ENCODE data around the gene ZNF831. TPM values are rescaled to one million over a fixed set of nuclear protein-coding genes. Genes with fewer than 3 reads are reported as not detected.

The ZNF831 gene
- polyA plus RNA-seq, 4 donors, result under 0.01 to 0.40 (median 0.27) TPM

DNA sequence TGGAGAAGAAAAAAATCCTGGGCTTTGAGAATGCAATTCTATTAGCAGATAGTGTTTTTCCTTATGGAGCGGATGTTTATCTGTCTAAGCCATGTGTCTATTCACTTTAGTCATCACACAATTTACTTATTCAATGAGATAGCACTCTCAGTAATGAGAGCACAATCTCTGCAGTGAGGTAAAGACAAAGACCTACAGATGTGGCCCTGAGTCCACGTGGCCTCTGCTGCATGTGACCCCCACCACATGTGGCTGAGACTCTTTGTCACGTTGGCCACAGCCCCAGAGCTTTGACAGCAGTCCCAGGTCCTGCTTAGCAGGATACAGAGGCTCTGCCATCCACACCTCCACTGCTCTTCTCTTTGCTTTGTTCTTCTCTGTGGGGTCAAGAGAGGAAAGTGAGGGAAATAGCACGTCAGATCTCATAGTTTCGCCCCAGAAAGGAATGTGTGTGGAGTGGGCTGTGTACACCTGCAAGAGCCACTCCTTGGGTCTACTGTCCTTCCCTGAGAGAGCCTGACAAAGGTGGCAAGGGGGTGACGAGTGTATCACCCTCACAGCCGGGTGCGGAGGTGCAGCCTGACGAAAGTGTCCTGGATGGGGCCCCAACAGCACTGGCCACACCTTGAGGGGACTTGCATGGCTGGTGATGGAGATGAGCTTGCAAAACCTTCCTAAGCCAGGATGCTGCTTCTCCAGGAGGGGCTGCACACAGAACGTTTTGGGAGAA, 40.7 kb downstream of the ZNF831 start:
- Histone ChIP-seq H3K4me3 (ENCODE audit: low read depth in 1 of 3, low read length in 3 of 3) (no peak overlapping the region), H3K4me1 (ENCODE audit: control insufficient read depth in 3 of 3, insufficient read depth in 2 of 3, low read depth in 1 of 3, low read length in 2 of 3) (peaks cover 0 to 2% (median 0%) of the 10 kb centered on the region in 3 donors), H3K36me3 (ENCODE audit: control insufficient read depth in 3 of 3, insufficient read depth in 2 of 3, low read depth in 1 of 3, low read length in 3 of 3) (no peaks in the 10 kb centered on the region), H3K27me3 (ENCODE audit: control insufficient read depth in 3 of 3, insufficient read depth in 3 of 3, low read length in 3 of 3) (no peaks in the 10 kb centered on the region), H3K27ac (ENCODE audit: low read depth in 1 of 3, low read length in 2 of 3) (no peak overlapping the region), H3K9me3 (ENCODE audit: control insufficient read depth in 2 of 2, insufficient read depth in 1 of 2, low read depth in 1 of 2, low read length in 1 of 2) (no peaks in the 10 kb centered on the region)
- WGBS, 3 donors, result 61 to 68% (median 66%) methylated on average over 10 of the region's 10 CpGs
- FAIRE-seq (no peak), DNase-seq (no peak)

DNA sequence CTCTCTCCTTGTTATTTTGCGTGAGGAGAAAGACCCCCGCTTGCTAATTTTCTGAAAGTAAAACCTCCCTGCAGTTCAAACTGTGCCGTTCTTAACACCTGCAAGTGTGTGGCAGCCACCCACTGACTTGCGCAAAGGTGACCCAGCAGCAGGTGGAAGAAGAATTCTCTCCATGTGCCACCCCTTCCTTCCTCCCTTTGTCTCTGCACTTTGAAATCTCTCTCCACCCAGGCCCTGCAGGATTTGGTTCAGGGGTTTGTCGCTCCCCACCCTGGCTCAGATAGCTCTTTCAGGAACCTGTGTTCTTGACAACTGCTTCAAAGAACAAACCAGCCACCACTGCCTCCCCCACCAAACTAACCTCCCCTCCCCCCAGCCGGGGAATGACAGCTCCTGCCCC, 41.4 kb downstream of the ZNF831 start:
- no peak for DNase-seq
- 72 to 75% (median 74%) methylated on average over 6 of the region's 6 CpGs for WGBS, 3 donors

DNA sequence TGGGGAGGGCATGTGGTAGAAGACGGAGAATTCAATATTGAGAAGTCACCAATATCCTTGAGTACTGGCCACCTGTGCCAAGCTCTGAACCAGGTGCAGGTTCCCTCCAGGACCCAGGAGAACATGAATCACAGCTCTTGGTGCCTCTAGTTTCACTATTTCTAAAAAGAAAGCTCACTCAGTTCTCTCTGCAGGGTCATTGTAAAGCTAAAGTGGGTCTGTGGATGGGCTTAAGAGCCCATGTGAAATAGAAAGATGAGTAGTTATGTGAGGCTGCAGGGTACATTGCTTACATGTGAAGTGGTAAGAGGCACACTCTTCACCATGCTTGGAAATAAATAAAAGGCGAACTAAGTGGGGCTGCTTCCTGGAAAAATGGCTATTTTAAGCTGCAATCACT, 43.6 kb downstream of the ZNF831 start:
- FAIRE-seq, result no peak
- H3K9me3 ChIP-seq (ENCODE audit: control insufficient read depth in 2 of 2, insufficient read depth in 1 of 2, low read depth in 1 of 2, low read length in 1 of 2), result no peaks in the 10 kb centered on the region
- DNase-seq, result no peak
- WGBS, 3 donors, result 82 to 94% (median 92%) methylated on average over 2 of the region's 2 CpGs
- H3K4me3 ChIP-seq (ENCODE audit: low read depth in 1 of 3, low read length in 3 of 3), result no peak overlapping the region
- H3K27me3 ChIP-seq (ENCODE audit: control insufficient read depth in 3 of 3, insufficient read depth in 3 of 3, low read length in 3 of 3), result peaks cover 0 to 5% (median 0%) of the 10 kb centered on the region in 3 donors
- peaks cover 0 to 2% (median 0%) of the 10 kb centered on the region in 3 donors for H3K4me1 ChIP-seq (ENCODE audit: control insufficient read depth in 3 of 3, insufficient read depth in 2 of 3, low read depth in 1 of 3, low read length in 2 of 3)
- H3K36me3 ChIP-seq (ENCODE audit: control insufficient read depth in 3 of 3, insufficient read depth in 2 of 3, low read depth in 1 of 3, low read length in 3 of 3), result no peaks in the 10 kb centered on the region
- no peak overlapping the region for H3K27ac ChIP-seq (ENCODE audit: low read depth in 1 of 3, low read length in 2 of 3)

More for the DNA sequence above, 41.4 kb downstream of the ZNF831 start:
- H3K9me3 ChIP-seq (ENCODE audit: control insufficient read depth in 2 of 2, insufficient read depth in 1 of 2, low read depth in 1 of 2, low read length in 1 of 2), result no peaks in the 10 kb centered on the region
- no peak overlapping the region for H3K27ac ChIP-seq (ENCODE audit: low read depth in 1 of 3, low read length in 2 of 3)
- no peaks in the 10 kb centered on the region for H3K36me3 ChIP-seq (ENCODE audit: control insufficient read depth in 3 of 3, insufficient read depth in 2 of 3, low read depth in 1 of 3, low read length in 3 of 3)
- no peak overlapping the region for H3K4me3 ChIP-seq (ENCODE audit: low read depth in 1 of 3, low read length in 3 of 3)
- FAIRE-seq, result no peak
- no peaks in the 10 kb centered on the region for H3K27me3 ChIP-seq (ENCODE audit: control insufficient read depth in 3 of 3, insufficient read depth in 3 of 3, low read length in 3 of 3)
- H3K4me1 ChIP-seq (ENCODE audit: control insufficient read depth in 3 of 3, insufficient read depth in 2 of 3, low read depth in 1 of 3, low read length in 2 of 3), result peaks cover 0 to 2% (median 0%) of the 10 kb centered on the region in 3 donors

DNA sequence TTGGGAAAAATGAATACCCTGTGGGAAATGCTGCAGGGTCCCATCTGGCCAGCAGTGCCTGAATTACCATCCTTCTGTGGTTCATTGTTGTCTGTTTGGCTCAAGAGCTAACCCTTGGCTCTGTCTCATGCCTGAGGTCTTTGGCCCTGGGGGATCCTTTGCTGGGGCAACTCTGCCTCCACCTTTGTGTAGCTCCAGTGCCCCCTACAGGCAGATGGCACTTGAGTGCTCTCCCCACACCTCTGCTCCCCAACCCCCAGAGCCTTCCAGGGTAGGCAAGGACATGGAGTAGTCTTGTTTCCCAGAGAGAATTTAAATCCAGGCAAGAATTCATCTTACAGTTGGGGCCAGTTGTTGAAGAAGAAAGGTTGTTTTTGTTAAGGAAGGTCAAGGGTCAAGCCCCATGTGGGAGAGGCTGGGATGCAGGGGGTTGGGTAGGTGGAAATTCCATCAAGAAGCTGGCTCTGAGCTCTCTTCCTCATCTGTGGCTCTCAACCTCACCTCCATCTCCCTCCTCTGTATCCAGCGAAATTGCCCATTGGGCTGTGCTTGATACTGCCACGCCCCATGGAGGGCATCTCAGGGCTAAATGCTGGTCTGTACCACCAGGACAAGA, 44.2 kb downstream of the ZNF831 start:
- peak; percentile 76 to 83 for DNase-seq
- 69 to 85% (median 79%) methylated on average over 2 of the region's 2 CpGs for WGBS, 3 donors
- Histone ChIP-seq H3K4me1 (ENCODE audit: control insufficient read depth in 3 of 3, insufficient read depth in 2 of 3, low read depth in 1 of 3, low read length in 2 of 3) (peaks cover 0 to 2% (median 0%) of the 10 kb centered on the region in 3 donors), H3K27ac (ENCODE audit: low read depth in 1 of 3, low read length in 2 of 3) (no peak overlapping the region), H3K27me3 (ENCODE audit: control insufficient read depth in 3 of 3, insufficient read depth in 3 of 3, low read length in 3 of 3) (peaks cover 0 to 5% (median 0%) of the 10 kb centered on the region in 3 donors), H3K36me3 (ENCODE audit: control insufficient read depth in 3 of 3, insufficient read depth in 2 of 3, low read depth in 1 of 3, low read length in 3 of 3) (no peaks in the 10 kb centered on the region), H3K4me3 (ENCODE audit: low read depth in 1 of 3, low read length in 3 of 3) (no peak overlapping the region), H3K9me3 (ENCODE audit: control insufficient read depth in 2 of 2, insufficient read depth in 1 of 2, low read depth in 1 of 2, low read length in 1 of 2) (no peaks in the 10 kb centered on the region)
- no peak for FAIRE-seq

DNA sequence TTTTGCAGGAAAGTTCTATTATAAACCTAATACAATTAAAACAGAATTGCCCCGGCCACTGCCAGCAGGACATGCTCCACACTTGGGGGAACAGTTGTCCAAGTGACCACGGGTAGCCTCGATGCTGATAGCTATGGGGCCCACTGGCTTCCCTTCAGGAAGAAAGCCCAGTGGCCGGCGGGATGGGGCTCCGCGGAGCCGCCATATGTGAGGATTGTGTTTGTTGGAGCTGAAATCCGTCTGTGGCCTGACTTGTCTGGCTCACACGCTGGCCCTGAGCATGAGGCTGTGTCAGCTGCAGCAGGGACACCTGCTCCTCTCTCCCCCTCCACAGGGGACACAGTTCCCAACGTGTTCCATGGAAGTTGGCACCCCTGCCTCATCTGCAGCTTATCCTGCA, 46.6 kb downstream of the ZNF831 start:
- Histone ChIP-seq H3K9me3 (ENCODE audit: control insufficient read depth in 2 of 2, insufficient read depth in 1 of 2, low read depth in 1 of 2, low read length in 1 of 2) (no peaks in the 10 kb centered on the region), H3K4me1 (ENCODE audit: control insufficient read depth in 3 of 3, insufficient read depth in 2 of 3, low read depth in 1 of 3, low read length in 2 of 3) (peaks cover 0 to 2% (median 0%) of the 10 kb centered on the region in 3 donors), H3K27ac (ENCODE audit: low read depth in 1 of 3, low read length in 2 of 3) (no peak overlapping the region), H3K4me3 (ENCODE audit: low read depth in 1 of 3, low read length in 3 of 3) (no peak overlapping the region), H3K36me3 (ENCODE audit: control insufficient read depth in 3 of 3, insufficient read depth in 2 of 3, low read depth in 1 of 3, low read length in 3 of 3) (no peaks in the 10 kb centered on the region), H3K27me3 (ENCODE audit: control insufficient read depth in 3 of 3, insufficient read depth in 3 of 3, low read length in 3 of 3) (peaks cover 0 to 5% (median 0%) of the 10 kb centered on the region in 3 donors)
- WGBS, 3 donors, result 82 to 87% (median 84%) methylated on average over 11 of the region's 11 CpGs
- no peak for DNase-seq
- FAIRE-seq, result no peak

DNA sequence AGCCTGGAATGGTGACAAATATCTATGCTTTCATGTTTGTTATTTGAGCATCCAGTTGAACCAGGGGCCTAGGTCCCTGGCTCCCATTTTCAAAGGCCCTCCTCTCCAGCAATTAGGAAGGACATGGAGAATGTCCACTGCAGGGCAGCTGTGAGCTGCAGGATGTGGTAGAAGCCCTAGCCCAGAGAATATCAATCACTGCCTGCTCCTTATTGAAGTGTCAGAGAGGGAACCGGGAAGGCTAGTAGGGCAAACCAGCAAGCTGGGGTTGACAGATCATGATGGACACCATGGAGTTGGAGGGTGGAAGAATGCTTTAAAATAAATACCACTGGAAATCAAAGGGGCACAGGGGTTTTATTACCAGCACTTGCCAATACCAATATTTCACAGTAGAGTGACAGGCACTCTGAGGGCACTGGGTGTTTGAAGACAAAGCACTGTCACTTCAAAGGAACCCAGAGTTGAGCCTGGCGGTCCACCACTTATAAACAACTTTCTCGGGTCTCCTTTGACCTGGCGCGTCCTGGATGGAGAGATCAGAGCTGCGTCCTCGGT, 47.7 kb downstream of the ZNF831 start:
- H3K4me3 ChIP-seq (ENCODE audit: low read depth in 1 of 3, low read length in 3 of 3), result no peak overlapping the region
- no peaks in the 10 kb centered on the region for H3K36me3 ChIP-seq (ENCODE audit: control insufficient read depth in 3 of 3, insufficient read depth in 2 of 3, low read depth in 1 of 3, low read length in 3 of 3)
- peaks cover 0 to 2% (median 0%) of the 10 kb centered on the region in 3 donors for H3K4me1 ChIP-seq (ENCODE audit: control insufficient read depth in 3 of 3, insufficient read depth in 2 of 3, low read depth in 1 of 3, low read length in 2 of 3)
- 76 to 89% (median 88%) methylated on average over 7 of the region's 7 CpGs for WGBS, 3 donors
- no peak for DNase-seq
- H3K27ac ChIP-seq (ENCODE audit: low read depth in 1 of 3, low read length in 2 of 3), result no peak overlapping the region
- H3K9me3 ChIP-seq (ENCODE audit: control insufficient read depth in 2 of 2, insufficient read depth in 1 of 2, low read depth in 1 of 2, low read length in 1 of 2), result no peaks in the 10 kb centered on the region
- FAIRE-seq, result no peak
- peaks cover 0 to 5% (median 0%) of the 10 kb centered on the region in 3 donors for H3K27me3 ChIP-seq (ENCODE audit: control insufficient read depth in 3 of 3, insufficient read depth in 3 of 3, low read length in 3 of 3)

DNA sequence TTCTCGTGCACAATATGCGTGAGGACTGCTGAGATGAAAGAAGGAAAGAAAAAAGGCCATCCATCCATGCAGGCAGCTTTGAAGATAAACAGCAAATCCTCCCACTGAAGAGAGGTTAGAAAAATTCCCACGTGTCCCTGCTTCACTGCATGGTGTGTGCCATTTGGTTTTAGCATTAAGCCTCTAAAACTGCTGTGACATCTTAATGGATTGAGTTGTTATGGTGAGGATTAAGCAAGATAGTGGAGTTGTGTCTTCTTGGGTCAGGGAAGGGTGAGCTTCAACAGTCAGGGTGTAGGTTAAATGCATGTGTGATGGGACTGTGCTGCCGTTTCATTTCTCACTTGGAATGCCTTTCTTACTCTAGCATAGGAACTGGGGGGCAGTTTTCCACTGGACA, 50.5 kb downstream of the ZNF831 start:
- H3K27ac ChIP-seq (ENCODE audit: low read depth in 1 of 3, low read length in 2 of 3), result no peak overlapping the region
- H3K36me3 ChIP-seq (ENCODE audit: control insufficient read depth in 3 of 3, insufficient read depth in 2 of 3, low read depth in 1 of 3, low read length in 3 of 3), result no peaks in the 10 kb centered on the region
- H3K27me3 ChIP-seq (ENCODE audit: control insufficient read depth in 3 of 3, insufficient read depth in 3 of 3, low read length in 3 of 3), result peaks cover 0 to 5% (median 0%) of the 10 kb centered on the region in 3 donors
- FAIRE-seq, result no peak
- H3K4me3 ChIP-seq (ENCODE audit: low read depth in 1 of 3, low read length in 3 of 3), result no peak overlapping the region
- H3K4me1 ChIP-seq (ENCODE audit: control insufficient read depth in 3 of 3, insufficient read depth in 2 of 3, low read depth in 1 of 3, low read length in 2 of 3), result no peaks in the 10 kb centered on the region
- WGBS, 3 donors, result 74 to 81% (median 79%) methylated on average over 4 of the region's 4 CpGs
- DNase-seq, result no peak
- H3K9me3 ChIP-seq (ENCODE audit: control insufficient read depth in 2 of 2, insufficient read depth in 1 of 2, low read depth in 1 of 2, low read length in 1 of 2), result no peaks in the 10 kb centered on the region

DNA sequence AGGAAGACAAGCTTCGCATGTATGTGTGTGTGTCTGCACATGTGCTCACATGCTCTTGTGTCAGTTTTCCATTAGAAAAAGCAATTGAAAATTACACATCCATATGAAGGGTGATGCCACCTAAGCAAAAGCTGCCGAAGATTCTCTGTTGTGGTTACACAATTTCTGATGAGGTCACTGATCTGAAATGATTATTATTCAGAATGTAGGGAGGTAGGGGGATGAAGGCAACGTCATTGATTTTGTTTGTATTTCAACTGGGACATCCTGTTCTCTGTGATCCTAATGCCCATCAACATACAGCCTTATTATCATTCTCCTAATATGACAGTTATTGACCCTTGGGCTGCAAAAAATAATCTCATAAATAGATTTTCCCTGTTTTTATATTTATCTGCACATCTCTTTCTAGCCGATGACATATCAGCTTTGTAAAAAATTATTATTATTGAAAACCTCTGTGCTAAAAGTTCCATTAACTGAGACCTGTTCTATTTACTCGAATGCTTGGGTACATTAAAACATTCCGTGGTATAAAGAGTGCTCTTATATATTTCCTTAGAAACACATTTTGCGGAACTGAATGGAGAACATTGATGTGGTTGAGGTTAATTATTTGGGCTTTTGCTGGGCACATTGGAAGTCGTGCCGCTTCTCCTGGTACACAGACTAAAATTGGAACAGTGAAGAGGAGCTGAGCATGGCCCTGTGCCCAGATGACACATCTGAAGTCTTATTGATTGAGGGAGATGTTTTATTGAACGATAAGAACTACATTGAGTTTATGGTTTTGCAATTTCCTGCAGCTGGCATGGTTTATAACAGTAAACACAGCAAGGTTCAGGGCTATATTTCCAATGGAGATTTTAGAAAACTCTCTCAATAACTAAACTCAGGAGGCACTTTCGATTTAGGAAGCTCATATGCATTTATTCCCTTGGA, 51.3 kb downstream of the ZNF831 start:
- DNase-seq (no peak), FAIRE-seq (no peak)
- peaks cover 0 to 5% (median 0%) of the 10 kb centered on the region in 3 donors for H3K27me3 ChIP-seq (ENCODE audit: control insufficient read depth in 3 of 3, insufficient read depth in 3 of 3, low read length in 3 of 3)
- no peak overlapping the region for H3K4me3 ChIP-seq (ENCODE audit: low read depth in 1 of 3, low read length in 3 of 3)
- 38 to 70% (median 45%) methylated on average over 11 of the region's 11 CpGs for WGBS, 3 donors
- H3K27ac ChIP-seq (ENCODE audit: low read depth in 1 of 3, low read length in 2 of 3), result no peak overlapping the region
- no peaks in the 10 kb centered on the region for H3K9me3 ChIP-seq (ENCODE audit: control insufficient read depth in 2 of 2, insufficient read depth in 1 of 2, low read depth in 1 of 2, low read length in 1 of 2)
- no peaks in the 10 kb centered on the region for H3K36me3 ChIP-seq (ENCODE audit: control insufficient read depth in 3 of 3, insufficient read depth in 2 of 3, low read depth in 1 of 3, low read length in 3 of 3)
- H3K4me1 ChIP-seq (ENCODE audit: control insufficient read depth in 3 of 3, insufficient read depth in 2 of 3, low read depth in 1 of 3, low read length in 2 of 3), result no peaks in the 10 kb centered on the region

Data from small intestine (tissue), 7 donors.